MCF 10A (cell line): ENCODE data around the gene HIPK4. TPM values are rescaled to one million over a fixed set of nuclear protein-coding genes. Genes with fewer than 3 reads are reported as not detected.

Source experiments
- BruUV-seq: library from RNA; stranded (reverse); fragments of 400-500 nt; replicated peaks from 2 replicates; lab custom pipeline; 2021; lab: Mats Ljungman, UMichigan
- CTCF ChIA-PET: fragments of 300-600 bp; sonication (Branson Sonifier 250); formaldehyde crosslinking; extraction: SDS; loops from one replicate; lab custom pipeline; 2021; ENCODE audit warnings: antibody characterized with exemption, inconsistent platforms; lab: Yijun Ruan, JAX
- POLR2A ChIA-PET: fragments of 300-600, 350-650 bp; sonication (Branson Sonifier 250); formaldehyde crosslinking; extraction: SDS; loops from one replicate; lab custom pipeline; 2020; ENCODE audit warnings: antibody characterized with exemption, inconsistent platforms; lab: Yijun Ruan, JAX
- DNase-seq: peaks from one replicate; pipeline ENCODE4 v3.0.0-alpha.2; 2018; ENCODE audit not compliant: unreplicated experiment
- H3K27ac Mint-ChIP-seq: one replicate; pipeline ENCODE4 v1.8.0; 2022; ENCODE audit warnings: mild to moderate bottlenecking, low read depth, mixed read lengths; ENCODE audit not compliant: unreplicated experiment
- H3K27me3 Mint-ChIP-seq: one replicate; pipeline ENCODE4 v1.8.0; 2022; ENCODE audit warnings: mixed read lengths; ENCODE audit not compliant: insufficient read depth, unreplicated experiment
- H3K36me3 Mint-ChIP-seq: one replicate; pipeline ENCODE4 v1.8.0; 2022; ENCODE audit warnings: mild to moderate bottlenecking, moderate library complexity, mixed read lengths; ENCODE audit not compliant: insufficient read depth, unreplicated experiment
- H3K4me1 Mint-ChIP-seq: one replicate; pipeline ENCODE4 v1.8.0; 2022; ENCODE audit warnings: mixed read lengths; ENCODE audit not compliant: insufficient read depth, unreplicated experiment
- H3K4me3 Mint-ChIP-seq: one replicate; pipeline ENCODE4 v1.8.0; 2022; ENCODE audit warnings: mild to moderate bottlenecking, moderate library complexity, mixed read lengths; ENCODE audit not compliant: unreplicated experiment
- H3K9me3 Mint-ChIP-seq: one replicate; pipeline ENCODE4 v1.8.0; 2022; ENCODE audit warnings: mixed read lengths; ENCODE audit not compliant: unreplicated experiment
- CTCF ChIP-seq: fragments of 200-600 bp; IDR thresholded peaks from one replicate; pipeline ENCODE4 v1.8.0; 2022; ENCODE audit warnings: antibody characterized with exemption, mild to moderate bottlenecking; ENCODE audit not compliant: unreplicated experiment
- intact Hi-C: fragments of 100-400 bp; cut with micrococcal nuclease; formaldehyde crosslinking; loops from 2 replicates; pipeline ENCODE4 v1.14.1; 2022
- total RNA-seq: library from RNA; stranded (reverse); gene quantifications from 2 replicates; pipeline ENCODE4 v1.2.3, GENCODE V29; 2022

HIPK4 gene
- total RNA-seq, 1 experiment from 2014 or later = not detected

- Mint-ChIP-seq H3K4me1 (no peaks in the 10 kb centered on the region), H3K27ac (no peak overlapping the region), H3K9me3 (no peaks in the 10 kb centered on the region), H3K27me3 (no peaks in the 10 kb centered on the region), H3K4me3 (no peak overlapping the region), H3K36me3 (peaks cover 14% of the 10 kb centered on the region)
- no peak for DNase-seq
- POLR2A ChIA-PET = interaction anchor here (0.6 to 0.7 kb wide), 2 partner anchors 10 to 35 kb away, joined by 3 to 4 read pairs; no protein-coding TSS in a partner anchor
- no peak for TF ChIP-seq CTCF
- intact Hi-C loops = no loop called here
- BruUV-seq = no TSS peak
- CTCF ChIA-PET = interaction anchor here (0.6 kb wide), 2 partner anchors 41 to 232 kb away, joined by 3 to 5 read pairs; no protein-coding TSS in a partner anchor
Observed at GRCh38 chr19:40366697-40367561, 23.1 kb downstream of the HIPK4 start.

GRCh38 chr19:40365613-40366401, 24.2 kb downstream of the HIPK4 start:
- H3K4me1 Mint-ChIP-seq = no peaks in the 10 kb centered on the region
- TF ChIP-seq CTCF = no peak
- no peak overlapping the region for H3K27ac Mint-ChIP-seq
- DNase-seq = no peak
- no peak overlapping the region for H3K4me3 Mint-ChIP-seq
- ChIA-PET POLR2A (interaction anchor here (0.6 kb wide), 1 partner anchor 307 kb away, joined by 3 read pairs; no protein-coding TSS in a partner anchor), CTCF (interaction anchor here (0.5 kb wide), 1 partner anchor 49 kb away, joined by 3 read pairs; no protein-coding TSS in a partner anchor)
- H3K36me3 Mint-ChIP-seq = peaks cover 16% of the 10 kb centered on the region
- BruUV-seq = no TSS peak
- no peaks in the 10 kb centered on the region for H3K27me3 Mint-ChIP-seq
- H3K9me3 Mint-ChIP-seq = no peaks in the 10 kb centered on the region
- intact Hi-C loops = no loop called here

- intact Hi-C loops = no loop called here
Observed at GRCh38 chr19:40365010-40365409, 25.0 kb downstream of the HIPK4 start.

More at GRCh38 chr19:40365010-40365409, 25.0 kb downstream of the HIPK4 start:
- Mint-ChIP-seq H3K4me1 (no peaks in the 10 kb centered on the region), H3K4me3 (no peak overlapping the region), H3K36me3 (peaks cover 8% of the 10 kb centered on the region), H3K9me3 (no peaks in the 10 kb centered on the region), H3K27me3 (no peaks in the 10 kb centered on the region), H3K27ac (no peak overlapping the region)
- ChIA-PET CTCF (interaction anchor here (0.6 to 0.7 kb wide), 2 partner anchors 27 to 238 kb away, joined by 4 to 5 read pairs; no protein-coding TSS in a partner anchor), POLR2A (interaction anchor here (0.6 kb wide), 2 partner anchors 186 to 306 kb away, joined by 3 read pairs; no protein-coding TSS in a partner anchor)
- no peak for DNase-seq
- no peak for TF ChIP-seq CTCF
- BruUV-seq = no TSS peak
